GM19025 (cell line): Measurements from ENCODE around the gene BAD.
A peak's percentile ranks its signal among the peaks of the same experiment; 100 is the strongest.

ENCODE experiments used
- ATAC-seq: cut with Tn5 transposase; IDR thresholded peaks from one replicate; pipeline ENCODE4 v1.9.1; 2021; ENCODE audit warnings: mild to moderate bottlenecking, low read depth, moderate library complexity; ENCODE audit not compliant: unreplicated experiment

The BAD gene

DNA sequence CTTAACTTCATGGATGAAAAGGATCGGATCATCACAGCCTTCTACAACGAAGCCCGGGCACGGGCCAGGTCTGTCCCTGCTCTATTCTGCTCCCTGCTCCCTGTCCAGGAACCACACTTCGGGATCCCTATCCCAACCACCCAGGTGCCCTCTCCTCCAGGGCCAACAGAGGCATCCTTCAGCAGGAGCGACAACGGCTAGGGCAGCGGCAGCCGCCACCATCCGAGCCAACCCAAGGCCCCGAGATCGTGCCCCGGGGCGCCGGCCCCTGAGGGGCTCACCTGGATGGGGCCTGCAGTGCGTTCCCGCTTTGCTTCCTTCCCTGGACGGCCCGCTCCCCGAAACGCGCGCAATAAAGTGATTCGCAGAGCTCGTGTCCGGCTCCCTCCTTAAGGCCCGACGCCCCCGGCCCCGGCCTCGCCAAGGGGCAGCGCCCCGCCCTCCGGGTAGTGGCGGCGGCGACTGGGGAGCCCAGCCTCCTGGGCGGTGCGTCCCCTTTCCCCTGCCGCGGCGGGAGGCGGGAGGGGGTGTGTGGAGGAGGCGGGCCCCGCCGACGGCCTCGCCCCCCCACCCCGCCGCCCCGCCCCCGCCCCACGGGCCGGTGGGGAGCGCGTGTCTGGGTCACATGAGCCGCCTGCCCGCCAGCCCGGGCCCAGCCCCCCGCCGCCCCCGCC is 50.4 kb downstream of the BAD start, which contains the start of gene VEGFB:
TSS of gene VEGFB (plus strand) at position 672 of the 674 bp plus-strand sequence. CDS start 250 bp downstream, outside the sequence.
- peak; percentile 40 for ATAC-seq

- no peak for ATAC-seq
These were observed 51.5 kb downstream of the BAD start for GRCh38 chr11:64232967-64233315.

GRCh38 chr11:64232182-64232966 is 52.1 kb downstream of the BAD start:
- no peak for ATAC-seq

DNA sequence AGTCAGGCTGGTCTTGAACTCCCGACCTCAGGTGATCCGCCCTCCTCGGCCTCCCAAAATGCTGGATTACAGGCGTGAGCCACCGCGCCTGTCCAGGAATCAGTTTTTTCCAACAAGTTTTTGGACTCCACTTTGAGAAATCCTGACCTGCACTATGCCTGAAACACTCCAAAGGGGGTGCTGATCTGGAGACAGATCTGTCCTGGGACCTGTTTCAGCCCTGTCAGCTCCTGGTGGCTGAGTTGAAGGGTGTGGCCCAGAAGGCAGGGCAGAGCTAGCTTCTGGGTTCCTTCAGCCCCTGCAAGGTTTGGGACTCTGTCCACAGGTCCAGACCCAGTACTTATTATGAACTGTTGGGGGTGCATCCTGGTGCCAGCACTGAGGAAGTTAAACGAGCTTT is 52.9 kb downstream of the BAD start:
- no peak for ATAC-seq

DNA sequence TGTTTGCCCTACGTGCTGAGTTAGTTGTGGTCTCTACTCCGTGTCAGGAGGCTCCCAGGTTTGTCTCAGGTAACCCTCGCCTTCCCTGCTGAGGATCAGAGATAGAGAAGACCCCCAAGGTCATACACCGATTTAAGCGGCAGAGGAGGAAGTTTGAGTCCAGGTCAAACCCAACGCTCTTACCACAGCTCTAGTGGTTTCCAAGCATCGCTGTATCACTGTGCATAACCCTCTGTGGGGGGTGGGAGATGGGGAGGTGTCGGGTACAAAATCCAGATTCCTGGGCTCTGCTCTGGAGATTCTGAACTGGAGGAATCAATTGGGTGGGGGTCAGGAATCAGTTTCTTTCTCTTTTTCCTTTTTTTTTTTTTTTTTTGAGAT is 53.5 kb downstream of the BAD start:
- no peak for ATAC-seq

GRCh38 chr11:64230171-64230984 is 54.1 kb downstream of the BAD start, which contains the start of gene DNAJC4:
DNAJC4 (plus strand) TSS chr11:64230548; CDS start chr11:64230855, 307 bp downstream.
- peak; percentile 41 for ATAC-seq

GRCh38 chr11:64229744-64230170 is 54.7 kb downstream of the BAD start:
- no peak for ATAC-seq

GRCh38 chr11:64229090-64229743 is 55.2 kb downstream of the BAD start:
- no peak for ATAC-seq

GRCh38 chr11:64227405-64227956 is 57.0 kb downstream of the BAD start:
- no peak for ATAC-seq

DNA sequence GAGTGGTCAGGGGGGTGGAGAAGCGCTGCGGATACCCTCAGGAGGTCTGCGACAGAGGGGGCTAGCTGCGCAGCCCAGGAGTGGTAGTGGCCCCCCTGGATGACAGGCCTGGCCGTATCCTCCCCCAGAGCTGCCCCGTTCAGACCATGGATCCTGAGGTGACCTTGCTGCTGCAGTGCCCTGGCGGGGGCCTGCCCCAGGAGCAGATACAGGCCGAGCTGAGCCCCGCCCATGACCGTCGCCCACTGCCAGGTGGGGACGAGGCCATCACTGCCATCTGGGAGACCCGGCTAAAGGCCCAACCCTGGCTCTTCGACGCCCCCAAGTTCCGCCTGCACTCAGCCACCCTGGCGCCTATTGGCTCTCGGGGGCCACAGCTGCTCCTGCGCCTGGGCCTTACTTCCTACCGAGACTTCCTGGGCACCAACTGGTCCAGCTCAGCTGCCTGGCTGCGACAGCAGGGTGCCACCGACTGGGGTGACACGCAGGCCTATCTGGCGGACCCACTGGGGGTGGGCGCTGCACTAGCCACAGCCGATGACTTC is 57.9 kb downstream of the BAD start:
- ATAC-seq: peak; percentile 19

DNA sequence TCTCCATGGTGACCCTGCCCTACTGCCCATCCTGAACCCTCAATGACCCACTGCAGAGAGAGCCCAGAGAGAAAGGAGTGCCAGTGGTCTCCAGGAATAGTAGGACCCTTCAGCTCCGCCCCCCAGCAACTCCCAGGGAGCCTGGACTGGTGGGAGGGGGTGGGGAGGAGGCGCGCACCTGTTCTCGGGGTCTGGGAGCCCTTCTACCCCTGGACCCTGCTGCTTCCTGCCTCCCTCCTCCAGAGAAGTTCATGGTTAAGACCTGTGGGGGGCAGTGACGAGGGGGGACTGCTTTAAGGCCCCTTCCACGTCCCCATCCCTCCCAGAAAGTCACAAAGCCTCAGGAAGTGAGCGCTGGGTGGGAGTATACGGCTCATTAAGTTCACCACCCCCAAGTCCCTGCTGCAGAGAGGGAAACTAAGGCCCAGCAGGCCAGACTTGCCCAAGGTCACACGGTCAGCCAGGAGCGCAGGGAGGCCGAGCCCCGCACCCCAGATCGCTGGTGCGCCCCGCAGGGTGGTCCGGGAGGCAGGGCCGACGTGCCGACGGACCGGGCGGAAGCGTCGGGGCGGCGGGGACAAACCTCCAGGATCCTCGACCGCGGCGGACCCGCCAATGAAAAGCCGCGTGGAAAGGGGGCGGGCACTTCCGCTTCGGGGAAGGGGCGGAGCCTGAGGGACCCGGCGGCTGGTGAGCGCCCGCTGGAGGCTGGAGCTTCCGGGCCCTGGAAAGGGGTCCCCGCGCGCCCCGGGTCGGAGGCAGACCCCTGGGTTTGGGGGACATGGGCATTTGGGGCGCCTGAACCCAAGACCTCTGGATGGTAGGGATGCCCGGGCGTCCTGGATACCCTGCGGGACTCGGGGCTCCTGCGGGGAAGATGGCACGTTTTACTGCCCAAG is 58.6 kb downstream of the BAD start, which contains the start of the genes NUDT22 and TRPT1:
TSS of gene NUDT22 (plus strand) at position 667 of the 899 bp plus-strand sequence. CDS start 379 bp downstream, outside the sequence.
TSS of gene TRPT1 (minus strand) at position 579 of the 899 bp plus-strand sequence. CDS start at position 253, 326 bp downstream.
- peak; percentile 42 for ATAC-seq

GRCh38 chr11:64224891-64225607 is 59.4 kb downstream of the BAD start:
- ATAC-seq: no peak

GRCh38 chr11:64224151-64224890 is 60.1 kb downstream of the BAD start:
- ATAC-seq: no peak

DNA sequence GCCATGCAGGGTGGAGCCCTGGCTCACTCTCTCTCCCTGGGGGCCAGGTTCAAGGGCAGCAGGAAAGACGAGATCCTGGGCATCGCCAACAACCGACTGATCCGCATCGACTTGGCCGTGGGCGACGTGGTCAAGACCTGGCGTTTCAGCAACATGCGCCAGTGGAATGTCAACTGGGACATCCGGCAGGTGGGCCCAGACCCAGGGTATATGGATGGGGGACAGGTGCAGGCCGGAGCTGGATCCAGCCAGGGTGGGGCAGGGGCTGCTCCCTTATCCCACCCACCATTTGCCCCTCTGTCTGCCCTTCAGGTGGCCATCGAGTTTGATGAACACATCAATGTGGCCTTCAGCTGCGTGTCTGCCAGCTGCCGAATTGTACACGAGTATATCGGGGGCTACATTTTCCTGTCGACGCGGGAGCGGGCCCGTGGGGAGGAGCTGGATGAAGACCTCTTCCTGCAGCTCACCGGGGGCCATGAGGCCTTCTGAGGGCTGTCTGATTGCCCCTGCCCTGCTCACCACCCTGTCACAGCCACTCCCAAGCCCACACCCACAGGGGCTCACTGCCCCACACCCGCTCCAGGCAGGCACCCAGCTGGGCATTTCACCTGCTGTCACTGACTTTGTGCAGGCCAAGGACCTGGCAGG is 61.3 kb downstream of the BAD start:
- ATAC-seq: no peak

DNA sequence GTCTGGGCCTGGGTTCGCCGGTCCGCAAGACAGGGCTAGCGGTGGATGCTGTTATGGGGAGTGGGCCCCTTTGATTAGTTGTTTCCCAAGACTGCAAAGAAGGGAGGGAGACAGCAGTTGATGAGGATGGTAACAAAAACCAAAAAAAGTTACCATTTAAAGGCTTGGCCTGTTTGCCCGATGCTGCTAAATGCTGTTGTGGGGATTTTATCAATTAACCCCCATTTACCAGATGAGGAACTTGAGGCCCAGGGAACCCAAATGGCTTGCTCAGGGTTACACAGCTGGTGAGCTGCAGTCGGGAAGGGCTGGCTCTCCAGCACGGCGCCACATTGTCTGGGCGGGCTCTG is 61.8 kb downstream of the BAD start:
- no peak for ATAC-seq

DNA sequence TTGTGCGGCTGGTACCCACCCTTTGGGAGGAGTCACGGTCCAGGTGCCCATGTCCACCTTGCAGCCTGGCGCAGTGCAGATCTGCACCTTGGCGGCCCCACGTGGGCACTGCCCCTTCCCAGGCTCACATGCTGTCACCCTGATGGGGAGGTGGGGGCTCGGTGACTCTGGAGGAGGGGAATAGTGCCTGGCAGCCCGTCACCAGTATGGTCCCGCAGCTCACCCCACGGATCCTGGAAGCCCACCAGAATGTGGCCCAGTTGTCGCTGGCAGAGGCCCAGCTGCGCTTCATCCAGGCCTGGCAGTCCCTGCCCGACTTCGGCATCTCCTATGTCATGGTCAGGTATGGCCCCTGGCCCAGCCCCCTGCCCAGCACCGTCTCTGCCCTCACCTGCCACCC is 63.7 kb downstream of the BAD start:
- no peak for ATAC-seq

DNA sequence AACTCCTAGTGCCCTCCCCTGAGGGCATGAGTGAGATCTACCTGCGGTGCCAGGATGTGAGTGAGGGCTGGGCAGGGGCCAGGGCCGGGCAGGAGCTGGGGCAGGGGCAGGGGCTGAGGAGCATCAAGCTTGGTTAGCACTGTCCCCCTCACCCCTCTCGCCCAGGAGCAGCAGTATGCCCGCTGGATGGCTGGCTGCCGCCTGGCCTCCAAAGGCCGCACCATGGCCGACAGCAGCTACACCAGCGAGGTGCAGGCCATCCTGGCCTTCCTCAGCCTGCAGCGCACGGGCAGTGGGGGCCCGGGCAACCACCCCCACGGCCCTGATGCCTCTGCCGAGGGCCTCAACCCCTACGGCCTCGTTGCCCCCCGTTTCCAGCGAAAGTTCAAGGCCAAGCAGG is 64.2 kb downstream of the BAD start:
- no peak for ATAC-seq
